ENCODE results near the gene FILIP1.

The FILIP1 gene

GRCh38 chr6:75329703-75330102 is 163.9 kb downstream of the FILIP1 start:
- DNase-seq, result no peak

GRCh38 chr6:75327807-75328206 is 165.8 kb downstream of the FILIP1 start:
- no peak for DNase-seq

DNA sequence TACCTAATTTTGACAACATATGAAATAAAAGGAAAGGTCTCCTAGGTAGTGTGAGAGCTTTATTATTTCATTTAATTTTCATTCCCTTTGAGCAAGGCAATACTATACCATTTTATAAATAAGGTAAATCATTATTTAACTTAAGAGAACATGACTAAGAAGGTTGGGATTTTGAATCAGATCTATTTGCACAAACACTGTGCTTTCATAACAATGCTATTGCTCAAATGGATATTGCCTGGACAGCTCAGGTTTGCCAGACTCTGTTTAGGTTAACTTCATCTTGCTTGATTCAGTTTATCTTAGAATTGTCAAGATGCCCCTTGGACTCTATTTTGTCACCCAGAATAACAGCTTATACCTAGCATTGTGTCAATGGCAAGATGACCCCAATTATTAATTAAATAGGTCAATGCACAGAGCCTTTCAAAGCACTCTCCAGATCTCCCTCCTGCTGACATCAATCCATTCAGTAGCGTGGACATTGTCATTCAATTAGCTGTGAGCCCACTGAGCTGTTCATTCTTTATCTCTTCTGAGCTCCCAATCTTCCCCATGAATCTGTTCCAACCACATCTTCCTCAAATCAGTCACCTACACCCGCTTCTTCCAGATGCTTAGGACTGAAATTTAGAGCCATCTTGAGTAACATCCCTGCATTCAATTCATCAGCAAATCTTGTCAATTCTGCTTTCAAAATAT is 166.9 kb downstream of the FILIP1 start:
- no peak for DNase-seq

DNA sequence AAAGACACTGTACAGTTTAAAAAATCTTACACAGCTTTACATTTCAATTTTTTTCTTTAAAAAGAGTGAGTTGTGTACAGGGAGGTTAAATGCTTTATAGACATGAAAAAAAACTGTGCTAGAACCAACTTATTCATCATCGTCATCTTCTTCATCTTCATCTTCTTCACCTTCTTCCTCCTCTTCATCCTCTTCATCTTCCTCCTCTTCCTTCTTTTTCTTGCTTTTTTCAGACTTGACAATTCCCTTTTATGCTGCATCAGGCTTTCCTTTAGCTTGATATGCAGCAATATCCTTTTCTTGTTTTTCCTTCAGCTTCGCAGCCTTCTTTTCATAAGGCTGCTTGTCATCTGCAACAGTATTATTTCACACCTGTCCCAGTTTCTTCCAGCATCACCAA is 174.7 kb downstream of the FILIP1 start:
- DNase-seq, result no peak

- no peak for DNase-seq
Measured at GRCh38 chr6:75317503-75318206, 175.9 kb downstream of the FILIP1 start.

GRCh38 chr6:75315978-75316377 is 177.6 kb downstream of the FILIP1 start:
- DNase-seq, result no peak

DNA sequence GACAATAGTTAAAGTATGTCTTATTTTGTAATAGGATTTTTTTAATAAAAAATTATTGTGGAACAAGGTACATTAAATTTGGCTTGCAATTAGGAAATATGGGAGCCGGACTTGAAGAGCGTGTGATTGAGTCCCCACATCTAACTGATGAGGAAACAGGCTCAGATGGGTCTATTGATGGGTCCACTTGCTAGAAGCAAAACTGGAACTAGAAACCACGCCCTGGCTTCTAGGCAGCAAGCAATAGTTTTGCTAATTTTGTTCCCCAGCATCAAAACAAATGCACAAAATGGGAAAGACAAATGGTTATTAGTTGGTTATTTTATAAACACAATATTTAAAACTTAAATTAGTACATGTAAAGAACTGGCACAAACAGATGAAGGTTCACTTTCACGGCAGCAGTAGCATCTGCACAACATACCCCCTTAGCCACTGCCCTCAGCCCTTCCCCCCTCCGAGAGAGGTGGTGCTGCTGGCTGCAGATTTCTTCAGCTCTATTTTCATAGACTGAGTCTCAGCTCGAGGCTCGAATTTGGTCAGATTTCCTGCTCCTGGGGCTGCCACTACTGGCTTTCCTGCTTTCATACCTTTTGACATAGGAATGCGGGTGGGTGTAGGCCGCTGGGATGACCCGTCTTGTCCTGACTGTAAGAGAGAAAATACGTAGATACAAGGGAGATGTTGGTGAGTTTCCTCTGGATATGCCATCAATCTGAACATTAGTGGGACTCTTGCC is 185.2 kb downstream of the FILIP1 start:
- DNase-seq, result no peak

DNA sequence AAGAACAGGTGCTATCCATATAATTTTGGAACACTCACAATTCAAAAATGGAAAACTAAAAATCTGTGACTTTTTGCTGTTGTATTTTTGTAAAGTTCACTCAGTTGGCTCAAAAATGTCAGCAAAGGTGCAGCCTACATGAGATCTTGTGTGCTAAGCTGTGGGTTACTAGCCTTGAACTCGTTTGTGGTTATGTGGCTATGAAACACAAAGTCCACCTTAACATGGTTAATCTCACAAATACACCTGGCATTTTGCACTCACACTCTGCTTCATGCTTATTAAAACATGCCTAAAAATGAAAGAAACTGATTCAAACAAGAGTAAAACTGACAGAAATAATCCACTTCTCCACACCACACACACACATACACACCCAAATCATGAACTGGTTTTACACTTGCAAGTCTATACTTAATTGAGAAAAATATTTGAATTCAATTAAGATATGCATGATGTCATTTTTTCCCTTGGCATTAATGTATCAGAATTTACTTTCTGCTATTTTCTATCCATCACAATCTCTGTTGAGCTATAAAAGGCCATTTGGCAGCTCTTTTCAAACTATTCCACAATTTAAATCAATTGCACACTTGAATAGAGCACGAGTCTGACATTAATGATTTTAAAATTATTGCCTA is 186.1 kb downstream of the FILIP1 start:
- no peak for DNase-seq

DNA sequence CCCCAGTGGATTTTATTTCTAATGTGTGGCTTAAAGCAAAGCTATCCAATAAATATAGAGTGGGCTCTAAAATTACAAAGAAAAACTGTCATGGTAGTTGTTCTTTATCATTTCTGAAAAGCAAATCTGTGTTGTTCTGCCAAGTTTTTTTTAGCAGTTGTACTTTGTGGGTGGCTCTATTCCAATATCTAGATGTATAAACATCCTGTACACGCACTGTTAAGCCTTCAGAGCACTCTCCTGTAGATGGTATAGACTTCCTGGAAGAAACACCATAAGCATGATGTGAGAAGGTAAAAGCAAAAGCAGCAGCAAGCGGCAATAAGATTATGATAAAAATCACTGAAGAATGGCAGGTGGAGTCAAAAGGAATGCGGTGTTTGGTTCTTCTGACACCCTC is 187.5 kb downstream of the FILIP1 start:
- no peak for DNase-seq

- DNase-seq, result no peak
Measured at GRCh38 chr6:75305573-75305972, 188.0 kb downstream of the FILIP1 start.

- no peak for DNase-seq
Measured at GRCh38 chr6:75302280-75302679, 191.3 kb downstream of the FILIP1 start.

DNA sequence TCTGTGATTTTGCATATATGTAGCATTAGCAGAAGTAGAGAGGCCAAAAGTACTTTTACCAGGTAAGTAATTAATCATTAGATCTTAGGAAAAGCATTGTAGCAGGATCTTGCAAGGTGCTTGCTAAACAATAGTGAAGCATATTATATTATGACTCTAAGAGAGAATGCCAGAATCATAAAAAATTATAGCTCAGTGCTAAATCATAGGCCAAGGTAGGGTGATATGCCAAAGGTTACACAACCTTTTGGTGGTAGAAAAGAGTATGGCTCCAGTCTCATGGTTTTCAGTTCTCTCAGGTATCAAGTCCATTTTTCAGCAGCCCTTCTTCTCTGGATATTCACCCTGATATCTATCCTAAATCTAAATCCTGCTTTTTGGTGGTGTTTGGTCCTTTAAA is 192.1 kb downstream of the FILIP1 start:
- DNase-seq, result no peak

- no peak for DNase-seq
Measured at GRCh38 chr6:75301088-75301487, 192.5 kb downstream of the FILIP1 start.

DNA sequence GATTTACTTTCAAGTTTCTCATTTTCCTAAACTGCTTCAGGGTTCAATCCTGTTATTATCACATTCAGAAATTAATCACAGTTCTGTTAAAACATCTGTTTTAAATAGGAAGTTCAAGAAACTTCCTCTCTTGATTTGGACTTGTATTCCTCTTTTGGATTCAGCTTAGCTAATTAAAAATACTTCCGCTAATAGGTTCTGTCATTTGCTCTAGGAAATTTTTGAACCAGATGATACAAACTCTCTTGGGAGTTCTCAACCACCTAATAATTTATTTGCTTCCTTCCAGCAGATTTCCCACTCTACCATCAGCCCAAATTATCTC is 193.1 kb downstream of the FILIP1 start:
- no peak for DNase-seq

DNA sequence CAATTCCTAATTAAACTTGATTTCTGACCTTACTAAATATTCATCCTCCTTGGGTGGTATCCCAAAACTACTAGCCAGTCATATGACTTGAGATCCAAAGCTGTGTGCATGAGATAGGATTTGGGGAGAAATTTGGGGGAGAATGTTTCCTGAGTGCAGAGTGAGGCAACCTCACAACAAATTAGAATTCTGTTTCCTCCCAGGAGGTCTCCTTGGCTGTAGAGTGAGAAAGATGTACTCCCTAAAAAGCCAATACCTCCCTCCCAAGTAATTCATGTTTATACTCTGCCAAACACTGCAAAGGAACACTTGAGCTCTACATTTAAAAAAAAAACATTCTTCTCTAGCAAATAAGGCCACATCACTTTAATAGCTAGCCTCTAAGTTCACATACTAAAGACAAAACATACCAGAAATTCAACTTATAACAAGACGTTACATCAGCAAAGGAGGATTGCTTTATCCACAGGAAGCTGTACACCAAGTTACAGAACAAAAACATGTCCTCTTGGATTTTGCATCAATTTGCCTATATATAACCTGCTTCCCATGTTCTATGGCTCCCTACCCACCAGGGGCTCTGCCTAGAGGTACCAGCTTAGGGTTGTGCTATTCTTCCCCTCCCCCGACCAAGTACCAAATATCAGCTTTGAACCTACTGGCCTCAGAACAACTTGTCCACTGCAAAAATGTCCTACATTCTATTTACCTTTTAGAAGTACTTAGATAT is 193.6 kb downstream of the FILIP1 start:
- DNase-seq, result no peak

DNA sequence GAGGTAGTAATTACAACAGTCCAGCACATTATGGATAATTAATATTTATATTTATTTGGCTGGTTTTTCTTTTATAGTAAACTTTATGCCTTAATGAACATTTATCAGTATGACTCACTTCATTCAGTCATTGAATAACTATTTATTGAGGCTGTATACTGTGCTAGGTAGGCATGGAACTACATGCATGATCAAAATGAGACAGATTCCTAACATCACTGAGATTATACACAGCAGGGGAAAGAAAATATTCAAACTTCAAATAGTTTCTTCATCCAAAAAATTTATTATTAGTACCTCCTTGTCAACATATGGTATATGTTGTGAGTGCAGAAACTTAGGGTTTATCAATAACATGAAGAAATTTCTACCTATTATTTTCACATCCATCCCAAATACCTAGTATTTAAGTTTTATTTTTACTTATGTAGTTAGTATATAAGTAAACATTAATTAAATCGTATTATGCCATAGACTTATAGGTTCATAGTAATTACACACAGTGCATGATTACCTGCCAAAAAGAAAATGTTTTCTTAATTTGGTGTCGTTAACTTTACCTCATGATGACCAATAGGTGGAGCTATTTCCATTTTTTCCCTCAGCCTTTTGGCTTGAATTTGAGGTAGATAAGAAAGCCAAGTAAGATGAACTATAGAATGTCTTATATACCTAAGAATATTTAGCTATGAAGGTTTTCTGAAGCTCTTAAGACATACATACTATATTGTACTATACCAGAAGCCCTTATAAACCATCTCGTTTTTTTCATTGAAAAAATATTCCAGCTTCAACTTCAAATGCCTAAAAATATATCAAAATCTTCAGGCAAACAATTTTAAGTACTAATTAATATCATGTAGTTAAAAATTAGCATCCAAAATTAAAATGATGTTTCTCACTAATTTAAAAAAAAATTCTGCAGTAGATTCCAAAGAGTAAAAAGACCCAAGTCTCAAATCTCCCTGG is 196.5 kb downstream of the FILIP1 start:
- no peak for DNase-seq

GRCh38 chr6:75292555-75292954 is 201.0 kb downstream of the FILIP1 start:
- no peak for DNase-seq

DNA sequence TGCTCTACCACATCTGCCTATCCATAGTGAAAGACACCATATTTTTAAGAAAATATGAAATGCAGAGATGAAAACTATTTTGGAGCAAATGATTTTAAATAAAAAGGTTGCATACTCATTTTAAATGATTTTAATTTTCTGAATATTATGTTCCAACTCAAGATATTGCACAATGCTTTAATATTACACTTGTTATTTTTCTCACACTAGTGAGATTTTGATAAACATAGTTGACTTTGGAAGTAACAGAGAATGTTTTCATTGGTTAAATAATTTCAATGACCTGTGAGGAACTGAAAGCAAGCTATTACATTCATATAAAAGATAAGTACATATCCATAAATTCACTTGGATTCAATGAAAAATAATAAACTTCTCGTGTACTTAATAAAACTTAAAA is 201.9 kb downstream of the FILIP1 start:
- DNase-seq, result no peak

GRCh38 chr6:75291331-75291730 is 202.3 kb downstream of the FILIP1 start:
- DNase-seq, result no peak

- no peak for DNase-seq
Measured at GRCh38 chr6:75290136-75290945, 203.3 kb downstream of the FILIP1 start.

DNA sequence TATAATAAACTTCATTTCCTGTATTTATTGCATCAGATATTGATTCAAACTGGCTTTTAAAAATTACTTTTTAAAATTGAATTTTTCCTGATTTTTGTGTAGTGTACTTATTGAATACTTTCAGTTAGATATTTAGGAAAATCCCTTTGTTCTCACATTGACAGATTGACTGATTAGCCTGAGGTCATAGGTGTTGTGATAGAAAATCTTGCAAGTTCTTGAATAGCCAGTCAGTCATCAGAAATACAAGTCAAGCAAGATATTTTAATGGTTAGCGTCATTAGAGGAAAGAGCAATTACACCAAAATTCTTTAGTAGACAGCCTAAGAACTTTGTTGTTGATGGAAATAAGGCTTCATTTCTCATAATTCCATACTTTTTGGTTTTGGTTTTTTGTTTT is 205.6 kb downstream of the FILIP1 start:
- no peak for DNase-seq
